HG03442 (cell line): Measurements from ENCODE around the gene LRCOL1.

Experiments
- ATAC-seq: cut with Tn5 transposase; IDR thresholded peaks from one replicate; pipeline ENCODE4 v1.9.1; 2021; ENCODE audit warnings: mild to moderate bottlenecking, moderate library complexity; ENCODE audit not compliant: unreplicated experiment

LRCOL1 gene

GRCh38 chr12:132569856-132570480 lies 40.4 kb downstream of the LRCOL1 start:
- ATAC-seq: no peak

GRCh38 chr12:132568826-132569480 lies 41.4 kb downstream of the LRCOL1 start:
- no peak for ATAC-seq

- ATAC-seq: no peak
These were observed 42.1 kb downstream of the LRCOL1 start for GRCh38 chr12:132568301-132568700.

- ATAC-seq: no peak
These were observed 43.8 kb downstream of the LRCOL1 start for GRCh38 chr12:132566516-132567131.

- ATAC-seq: no peak
These were observed 45.0 kb downstream of the LRCOL1 start for GRCh38 chr12:132565365-132565764.

GRCh38 chr12:132563911-132564310 lies 46.5 kb downstream of the LRCOL1 start:
- no peak for ATAC-seq

- ATAC-seq: no peak
These were observed 47.8 kb downstream of the LRCOL1 start for GRCh38 chr12:132562489-132563021.

GRCh38 chr12:132561427-132562156 lies 48.8 kb downstream of the LRCOL1 start:
- ATAC-seq: no peak

GRCh38 chr12:132560614-132561426 lies 49.6 kb downstream of the LRCOL1 start:
- no peak for ATAC-seq

GRCh38 chr12:132560364-132560613 lies 50.1 kb downstream of the LRCOL1 start:
- ATAC-seq: no peak

- no peak for ATAC-seq
These were observed 50.6 kb downstream of the LRCOL1 start for GRCh38 chr12:132559652-132560363.

- ATAC-seq: no peak
These were observed 51.3 kb downstream of the LRCOL1 start for GRCh38 chr12:132558861-132559623.

- ATAC-seq: no peak
These were observed 52.1 kb downstream of the LRCOL1 start for GRCh38 chr12:132558042-132558856.

GRCh38 chr12:132557291-132558015 lies 52.9 kb downstream of the LRCOL1 start:
- no peak for ATAC-seq

GRCh38 chr12:132556801-132557200 lies 53.6 kb downstream of the LRCOL1 start:
- ATAC-seq: no peak

- no peak for ATAC-seq
These were observed 54.2 kb downstream of the LRCOL1 start for GRCh38 chr12:132556216-132556615.

GRCh38 chr12:132555686-132556085 lies 54.7 kb downstream of the LRCOL1 start:
- no peak for ATAC-seq
